M059J (cell line): ENCODE data around the gene MS4A18. TPM values are rescaled to one million over a fixed set of nuclear protein-coding genes. Genes with fewer than 3 reads are reported as not detected.
A peak's percentile ranks its signal among the peaks of the same experiment; 100 is the strongest.

ENCODE experiments used
- DNase-seq: peaks from one replicate; pipeline ENCODE4 v3.0.0-alpha.2; 2012; ENCODE audit warnings: low read depth
- total RNA-seq: library from RNA; depleted of rRNA; stranded (reverse); fragments of >200 nt; shearing (Covaris generic); gene quantifications from 2 replicates; pipeline ENCODE4 v1.2.3, GENCODE V29; 2014

MS4A18 gene
- total RNA-seq, 1 experiment from 2014 or later = not detected

GRCh38 chr11:60766547-60766946 lies 42.0 kb downstream of the MS4A18 start:
- peak; percentile 31 for DNase-seq

- no peak for DNase-seq
Observed at GRCh38 chr11:60767388-60767811, 42.9 kb downstream of the MS4A18 start.

GRCh38 chr11:60768202-60768601 lies 43.7 kb downstream of the MS4A18 start:
- no peak for DNase-seq

DNA sequence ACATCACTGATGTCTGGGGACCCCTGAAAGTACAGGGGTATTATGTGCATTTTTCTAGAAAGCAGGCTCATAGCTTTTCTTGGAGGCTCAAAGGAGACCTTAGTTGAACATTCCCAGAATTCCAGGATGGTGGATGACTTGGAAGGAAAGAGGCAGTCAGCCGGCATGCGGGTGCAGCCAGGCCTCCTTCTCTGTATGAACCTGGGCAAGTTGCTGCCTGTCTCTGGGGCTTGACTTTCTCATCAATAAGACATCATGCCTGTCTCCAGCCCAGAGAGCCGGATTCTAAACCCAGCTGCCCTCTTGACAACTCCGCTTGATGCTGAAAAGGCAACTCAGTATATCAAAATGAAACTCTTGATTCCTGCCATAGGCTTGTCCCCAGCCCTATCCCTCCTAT lies 44.8 kb downstream of the MS4A18 start:
- DNase-seq = no peak

DNA sequence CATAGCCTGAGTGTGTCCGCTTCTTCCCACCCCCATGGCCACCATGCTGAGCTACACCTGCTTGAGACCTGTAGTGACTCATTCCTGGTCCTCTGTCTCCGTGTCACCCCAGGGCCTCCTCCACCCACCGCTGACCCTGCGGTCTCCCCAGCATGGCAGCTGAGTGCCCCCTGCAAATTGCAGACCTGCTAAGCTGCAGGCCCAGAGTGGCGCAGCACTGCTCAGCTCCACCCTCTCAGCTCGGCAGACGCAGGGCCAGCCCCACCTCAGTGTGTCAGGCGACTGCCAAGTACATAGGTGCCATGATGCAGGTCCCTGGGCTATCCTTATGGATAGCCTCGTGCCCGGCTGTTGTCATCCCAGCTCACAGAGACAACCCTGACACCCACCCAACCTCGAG lies 45.3 kb downstream of the MS4A18 start:
- no peak for DNase-seq

DNA sequence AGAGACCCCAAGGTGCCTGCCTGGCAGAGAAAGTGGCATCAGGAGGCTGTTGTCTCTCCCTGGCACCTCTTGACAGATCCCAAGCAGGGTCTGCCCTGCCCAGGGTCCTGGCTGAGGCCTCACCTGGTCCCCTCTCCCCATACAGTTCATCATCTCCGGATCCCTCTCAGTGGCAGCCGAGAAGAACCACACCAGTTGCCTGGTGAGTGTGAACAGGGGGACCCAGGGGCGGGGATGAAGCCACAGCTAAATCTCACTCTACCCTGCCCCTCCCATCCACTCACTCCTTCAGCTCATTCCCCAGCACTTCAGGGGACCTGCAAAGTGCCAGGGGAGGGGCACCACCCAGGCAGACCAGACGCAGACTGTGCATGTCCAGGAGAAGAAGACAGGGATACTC lies 46.6 kb downstream of the MS4A18 start:
- no peak for DNase-seq

DNA sequence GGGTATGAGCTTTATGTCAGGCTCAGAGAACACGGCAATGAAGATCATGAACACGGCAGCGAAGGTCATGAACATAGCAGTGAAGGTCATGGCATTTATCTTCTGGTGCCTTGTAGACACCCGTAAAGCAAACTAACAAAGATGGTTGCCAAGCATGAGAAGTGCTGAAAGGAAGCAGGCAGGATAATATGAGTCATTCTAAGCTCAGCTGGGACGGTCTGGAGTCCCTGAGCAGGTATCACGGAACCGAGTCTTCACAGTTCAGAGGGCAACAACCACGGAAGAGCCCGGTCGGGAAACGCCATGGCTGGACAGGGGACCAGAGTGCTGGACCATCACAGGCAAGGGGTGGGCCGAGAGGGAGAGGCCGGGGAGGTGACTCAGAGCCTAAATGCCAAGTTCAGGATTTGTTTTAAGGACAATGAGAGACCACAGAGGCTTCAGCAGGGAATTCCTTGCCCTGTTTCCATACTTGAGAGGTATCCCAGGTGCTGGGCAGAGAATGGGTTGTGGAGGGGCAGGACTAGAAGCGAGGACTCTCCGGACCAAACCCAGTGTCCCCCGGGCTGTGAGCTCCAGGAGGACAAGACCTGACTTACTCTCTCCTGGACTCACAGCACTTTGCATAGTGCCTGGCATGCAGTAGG lies 47.5 kb downstream of the MS4A18 start:
- DNase-seq = peak; percentile 56

DNA sequence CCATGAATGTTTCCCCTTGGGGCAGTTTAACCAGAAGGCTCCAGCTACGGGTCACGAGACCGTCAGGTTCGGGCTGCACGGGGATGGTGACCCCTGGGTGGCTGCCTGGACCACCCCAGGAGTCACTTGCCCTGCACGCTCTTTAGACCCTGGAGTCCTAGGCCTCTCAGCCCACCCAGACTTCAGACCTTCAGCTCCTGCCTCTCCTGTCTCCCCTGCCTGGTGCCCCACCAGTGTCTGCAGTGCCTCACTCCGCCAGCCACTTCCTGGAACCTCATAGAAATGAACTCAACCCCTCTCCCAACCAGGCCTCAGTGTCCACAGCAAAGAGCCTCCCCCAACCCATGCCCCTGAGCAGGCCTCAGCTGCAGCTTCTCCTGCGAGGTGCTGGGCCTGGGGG lies 48.1 kb downstream of the MS4A18 start:
- DNase-seq = no peak

DNA sequence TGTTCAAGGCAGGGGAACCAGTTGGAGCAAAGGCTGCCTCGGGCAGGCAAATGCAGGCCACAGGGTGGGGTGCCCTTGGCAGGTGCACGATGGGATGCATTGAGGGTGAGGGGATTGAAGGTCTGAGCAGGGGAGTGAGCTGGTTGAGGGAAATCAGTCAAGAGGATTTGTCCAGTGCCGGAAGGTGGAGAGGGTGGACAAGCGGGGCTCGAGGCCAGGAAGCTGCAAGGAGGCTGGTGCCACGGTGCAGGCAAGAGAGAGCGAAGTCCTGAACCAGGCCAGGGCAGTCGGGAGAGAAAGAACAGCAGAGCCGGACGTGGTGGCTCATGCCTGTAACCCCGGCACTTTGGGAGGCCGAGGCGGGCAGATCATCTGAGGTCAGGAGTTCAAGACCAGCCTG lies 50.2 kb downstream of the MS4A18 start:
- DNase-seq = no peak

DNA sequence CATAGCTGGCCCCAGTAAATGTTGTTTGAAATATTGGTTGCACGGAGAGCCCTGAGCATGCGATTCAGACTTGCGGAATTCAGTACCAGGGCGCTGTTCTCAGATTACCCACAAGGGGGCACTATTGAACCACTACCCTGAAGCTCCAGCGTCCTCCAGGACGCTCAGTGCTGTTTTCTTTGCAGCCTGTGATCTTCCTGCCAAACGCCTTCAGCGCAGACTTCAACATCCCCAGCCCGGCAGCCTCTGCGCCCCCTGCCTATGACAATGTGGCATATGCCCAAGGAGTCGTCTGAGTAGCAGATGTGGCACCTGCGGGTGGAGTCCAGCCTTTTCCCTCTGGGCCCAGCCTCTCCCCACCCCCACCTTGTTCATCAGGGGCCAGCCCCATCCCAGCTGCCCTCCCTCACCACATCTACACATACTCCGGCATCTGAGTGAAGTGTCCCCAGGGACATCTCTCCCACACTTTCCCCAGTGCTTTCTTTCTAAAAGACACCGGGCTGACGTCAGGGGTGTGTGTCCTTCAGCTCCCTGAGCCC lies 51.0 kb downstream of the MS4A18 start:
- DNase-seq = peak; percentile 81

DNA sequence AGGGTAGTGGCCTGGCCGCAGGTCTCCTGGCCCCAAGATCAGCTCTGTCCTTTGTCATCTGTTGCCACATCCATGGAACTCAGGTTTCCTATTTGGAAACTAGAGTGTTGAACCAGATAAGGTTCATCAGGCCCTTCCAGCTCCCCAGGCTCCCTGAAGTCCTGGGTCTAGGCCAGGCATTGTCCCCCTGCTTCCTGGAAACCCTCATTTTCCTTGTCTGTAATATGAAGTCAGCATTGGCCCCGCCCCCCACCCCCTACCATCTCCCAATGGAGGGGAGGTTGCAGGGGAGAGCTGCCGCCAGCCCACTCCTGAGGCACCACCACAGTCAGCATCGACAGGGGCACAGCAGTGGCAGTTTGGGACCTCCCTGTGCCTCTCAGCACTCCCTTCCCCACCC lies 51.6 kb downstream of the MS4A18 start:
- no peak for DNase-seq

- no peak for DNase-seq
Observed at GRCh38 chr11:60777106-60777505, 52.6 kb downstream of the MS4A18 start.

- peak; percentile 88 for DNase-seq
Observed at GRCh38 chr11:60777572-60777971, 53.1 kb downstream of the MS4A18 start.

GRCh38 chr11:60780065-60780464 lies 55.5 kb downstream of the MS4A18 start:
- no peak for DNase-seq

GRCh38 chr11:60780774-60781173 lies 56.3 kb downstream of the MS4A18 start:
- no peak for DNase-seq

GRCh38 chr11:60781286-60781980 lies 56.9 kb downstream of the MS4A18 start:
- no peak for DNase-seq

DNA sequence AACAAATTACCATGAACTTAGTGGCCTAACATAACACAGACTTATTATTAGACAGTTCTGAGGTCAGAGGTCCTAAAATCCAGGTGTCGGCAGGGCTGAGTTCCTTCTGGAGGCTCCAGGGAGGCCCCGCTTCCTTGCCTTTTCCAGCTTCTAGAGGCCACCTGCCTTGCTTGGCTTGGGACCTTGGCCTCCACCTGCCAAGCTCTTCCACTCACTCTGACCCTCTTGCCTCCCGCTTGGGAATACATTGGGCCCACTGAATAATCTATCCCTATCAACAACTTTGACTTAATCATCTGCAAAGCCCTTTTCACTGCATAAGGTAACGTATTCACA lies 57.4 kb downstream of the MS4A18 start:
- no peak for DNase-seq

DNA sequence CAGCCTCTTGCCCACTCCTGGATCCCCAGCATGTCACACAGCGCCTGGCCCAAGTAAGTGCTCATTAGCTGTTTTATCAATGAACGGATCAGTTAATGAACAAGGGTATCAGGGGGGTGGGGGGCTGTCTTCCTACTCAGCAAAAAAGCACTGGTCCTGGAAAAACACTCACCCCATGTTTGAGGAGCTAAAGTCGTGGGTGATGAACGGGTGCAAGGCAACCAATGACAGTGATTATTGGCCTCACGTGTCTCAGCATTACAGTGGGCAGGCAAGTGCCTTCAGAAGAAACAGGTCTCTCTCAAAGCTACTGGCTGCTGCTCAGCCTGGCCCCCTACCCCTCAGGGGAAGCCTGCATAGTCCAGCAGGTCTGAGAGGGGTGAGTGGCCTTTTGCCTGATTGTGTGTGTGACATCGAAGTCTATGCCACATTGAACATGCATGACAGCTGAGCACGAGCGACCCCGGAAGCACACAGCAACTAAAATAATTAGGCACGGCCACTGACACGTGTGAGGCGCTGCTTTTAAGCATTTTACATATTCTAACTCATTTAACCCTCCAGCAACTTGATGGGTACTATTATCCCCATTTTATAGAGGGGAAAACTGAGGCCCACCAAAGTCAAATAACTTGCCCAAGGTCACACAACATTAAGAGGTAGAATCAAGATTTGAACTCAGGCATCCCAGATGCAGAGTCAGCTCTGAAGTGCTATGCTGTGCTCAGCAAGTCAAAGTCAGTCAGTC lies 58.0 kb downstream of the MS4A18 start:
- DNase-seq = no peak

- DNase-seq = no peak
Observed at GRCh38 chr11:60783141-60783484, 58.6 kb downstream of the MS4A18 start.

GRCh38 chr11:60783911-60784310 lies 59.4 kb downstream of the MS4A18 start:
- no peak for DNase-seq

DNA sequence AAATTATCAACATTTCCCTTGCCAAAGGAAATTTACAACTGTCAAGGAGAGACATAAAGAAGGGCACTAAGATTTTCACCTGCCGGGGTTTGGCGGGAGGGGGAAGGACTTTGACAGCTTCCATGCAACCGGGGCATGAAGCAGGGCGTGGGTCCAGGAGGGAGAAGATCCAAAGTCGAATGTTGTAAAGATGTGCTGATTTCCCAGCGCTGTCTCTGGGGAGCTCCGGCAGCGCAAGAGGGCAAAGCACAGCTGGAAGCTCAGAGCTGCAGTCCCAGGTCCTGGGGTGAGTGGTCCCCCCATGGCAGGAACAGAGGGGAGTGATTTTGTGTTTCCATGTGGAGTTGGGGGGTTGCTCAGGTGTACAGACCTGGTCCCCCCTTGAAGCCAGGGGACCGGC lies 60.6 kb downstream of the MS4A18 start, which contains the start of gene MS4A10:
TSS of gene MS4A10 (plus strand) at position 198 of the 400 bp plus-strand sequence. CDS start 5,003 bp downstream, outside the sequence.
- no peak for DNase-seq

DNA sequence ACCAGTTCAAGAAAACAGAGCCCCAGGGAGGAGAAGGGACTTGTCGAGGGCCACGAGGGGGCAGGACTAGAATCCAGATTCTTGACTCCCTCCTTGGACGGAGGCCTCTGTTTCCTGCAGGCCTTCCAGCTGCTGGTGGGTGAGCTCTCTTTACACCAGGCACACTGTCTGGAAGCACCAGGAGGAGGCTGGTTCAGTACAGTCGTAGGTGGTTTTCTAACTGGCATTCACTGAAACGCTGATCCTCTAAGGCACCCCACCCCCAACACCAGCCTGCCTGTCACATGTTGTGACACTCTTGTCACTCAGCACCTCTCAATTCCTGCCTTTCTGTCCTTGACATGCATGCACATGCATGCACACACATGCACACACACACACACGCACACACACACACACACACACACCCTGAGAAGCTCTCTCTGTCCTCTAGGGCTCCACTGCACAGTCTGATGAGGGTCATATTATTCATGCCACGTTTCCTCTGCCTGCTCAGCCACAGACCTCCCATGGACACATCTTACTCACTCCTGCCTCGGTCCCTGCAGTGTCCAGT lies 61.4 kb downstream of the MS4A18 start:
- DNase-seq = peak; percentile 69
